ENCODE data around the gene FXN. TPM values are rescaled to one million over a fixed set of nuclear protein-coding genes. Genes with fewer than 3 reads are reported as not detected.
"Not testable (repeated sequence)": the region's sequence is repeated elsewhere in the genome, so short reads cannot be mapped to it uniquely, and the experiment has no call there.

The FXN gene
- total RNA-seq, 1 donor, result 8.7 TPM

DNA sequence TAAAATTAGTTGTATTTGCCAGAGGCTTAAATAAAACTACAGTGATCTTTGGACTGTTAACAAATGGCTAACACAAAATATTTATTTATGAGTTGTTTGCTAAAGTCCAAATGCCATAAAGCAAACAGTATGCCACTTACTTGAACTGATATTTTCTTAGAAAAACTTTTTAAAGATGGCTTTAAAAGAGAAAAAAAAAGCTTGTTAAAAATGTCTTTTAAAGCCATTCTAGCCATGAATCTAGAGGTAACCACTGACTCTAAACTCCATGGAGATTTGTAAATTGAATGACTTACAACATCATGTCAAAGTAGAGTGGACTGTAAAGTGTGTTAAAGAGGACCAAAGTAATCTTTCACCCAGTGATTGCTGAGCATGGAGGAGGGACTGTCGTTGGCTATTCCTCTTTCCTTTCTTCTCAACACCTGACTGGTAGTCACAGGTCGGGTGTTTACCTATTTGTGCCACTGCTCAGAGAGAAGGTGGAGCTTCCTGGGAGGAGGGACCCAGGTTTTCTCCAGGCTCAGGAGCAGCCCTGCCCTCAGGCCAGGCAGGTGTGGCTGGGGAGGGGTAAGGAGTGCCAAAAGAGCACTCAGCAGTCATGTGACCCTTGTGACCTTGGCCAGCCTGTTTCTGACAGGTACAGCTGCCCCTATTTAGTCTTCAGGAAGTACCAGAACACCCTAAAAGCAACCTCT, 69.4 kb downstream of the FXN start:
- DNase-seq (ENCODE audit: low read depth), result no peak
- TF ChIP-seq CTCF (IDR thresholded peaks at IDR 0.05; ENCODE audit: insufficient read depth, low read length), result no peak
- no peak overlapping the region for H3K4me3 ChIP-seq (ENCODE audit: low read depth, low read length)

DNA sequence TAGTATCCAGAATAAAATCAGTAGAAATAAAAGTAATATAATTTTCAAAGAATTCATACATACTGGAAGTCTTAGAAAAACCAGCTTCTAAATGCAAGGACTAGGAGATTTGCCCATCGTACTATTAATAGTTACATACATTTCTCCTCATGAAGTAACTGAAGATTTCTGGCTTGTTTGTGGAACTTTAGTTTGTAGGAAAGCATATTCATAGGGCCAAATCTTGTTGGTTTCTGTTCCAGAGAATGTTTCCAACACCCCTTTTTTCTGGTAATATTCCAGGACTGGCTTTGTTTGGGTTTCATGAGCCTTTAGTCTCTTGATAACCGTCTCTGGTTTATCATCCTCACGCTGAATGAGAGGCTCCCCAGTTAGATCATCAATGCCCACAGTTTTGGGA, 72.2 kb downstream of the FXN start:
- peak; percentile 83 for DNase-seq (ENCODE audit: low read depth)
- TF ChIP-seq CTCF (IDR thresholded peaks at IDR 0.05; ENCODE audit: insufficient read depth, low read length), result no peak
- no peak overlapping the region for H3K4me3 ChIP-seq (ENCODE audit: low read depth, low read length)

DNA sequence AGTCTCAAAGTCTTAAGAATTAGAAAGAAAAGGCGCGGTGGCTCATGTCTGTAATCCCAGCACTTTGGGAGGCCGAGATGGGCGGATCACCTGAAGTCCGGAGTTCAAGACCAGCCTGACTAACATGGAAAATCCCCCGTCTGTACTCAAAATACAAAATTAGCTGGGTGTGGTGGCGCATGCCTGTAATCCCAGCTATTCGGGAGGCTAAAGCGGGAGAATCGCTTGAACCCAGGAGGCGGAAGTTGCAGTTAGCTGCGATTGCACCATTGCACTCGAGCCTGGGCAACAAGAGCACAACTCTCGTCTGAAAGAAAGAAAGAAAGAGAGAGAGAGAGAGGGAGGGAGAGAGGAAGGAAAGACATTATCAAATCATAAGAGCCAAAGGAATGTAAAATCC, 73.2 kb downstream of the FXN start:
- not testable (repeated sequence) for DNase-seq (ENCODE audit: low read depth); H3K4me3 ChIP-seq (ENCODE audit: low read depth, low read length)

- TF ChIP-seq CTCF (IDR thresholded peaks at IDR 0.05; ENCODE audit: insufficient read depth, low read length), result no peak
- no peak for DNase-seq (ENCODE audit: low read depth)
- no peak overlapping the region for H3K4me3 ChIP-seq (ENCODE audit: low read depth, low read length)
Measured at GRCh38 chr9:69109152-69109551, 73.6 kb downstream of the FXN start.

GRCh38 chr9:69112646-69113045, 77.1 kb downstream of the FXN start:
- not testable (repeated sequence) for H3K4me3 ChIP-seq (ENCODE audit: low read depth, low read length); DNase-seq (ENCODE audit: low read depth)

GRCh38 chr9:69115621-69116020, 80.1 kb downstream of the FXN start:
- peak; percentile 94 for DNase-seq (ENCODE audit: low read depth)
- H3K4me3 ChIP-seq (ENCODE audit: low read depth, low read length), result no peak overlapping the region
- no peak for TF ChIP-seq CTCF (IDR thresholded peaks at IDR 0.05; ENCODE audit: insufficient read depth, low read length)

DNA sequence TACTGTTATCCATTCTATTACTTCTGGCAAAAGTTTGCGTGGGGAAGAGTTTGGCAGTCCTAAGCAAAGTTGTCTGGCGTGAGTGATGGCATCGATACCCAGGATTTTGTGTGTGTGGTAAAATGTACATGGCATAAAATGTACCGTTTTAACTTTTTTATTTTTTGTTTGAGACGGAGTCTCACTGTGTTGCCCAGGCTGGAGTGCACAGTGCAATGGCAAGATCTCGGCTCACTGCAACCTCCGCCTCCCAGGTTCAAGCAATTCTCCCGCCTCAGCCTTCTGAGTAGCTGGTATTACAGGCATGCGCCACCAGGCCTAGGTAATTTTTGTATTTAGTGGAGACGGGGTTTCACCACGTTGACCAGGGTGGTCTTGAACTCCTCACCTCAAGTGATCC, 83.1 kb downstream of the FXN start:
- TF ChIP-seq CTCF (IDR thresholded peaks at IDR 0.05; ENCODE audit: insufficient read depth, low read length), result no peak
- DNase-seq (ENCODE audit: low read depth), result no peak
- no peak overlapping the region for H3K4me3 ChIP-seq (ENCODE audit: low read depth, low read length)

GRCh38 chr9:69120380-69121154, 85.0 kb downstream of the FXN start:
- TF ChIP-seq CTCF (IDR thresholded peaks at IDR 0.05; ENCODE audit: insufficient read depth, low read length), result no peak
- peak overlapping the region; percentile 91 for H3K4me3 ChIP-seq (ENCODE audit: low read depth, low read length)
- DNase-seq (ENCODE audit: low read depth), result no peak

Data from fibroblast of the aortic adventitia (primary cell).